ENCODE data around the gene DNAJC7. TPM values are rescaled to one million over a fixed set of nuclear protein-coding genes. Genes with fewer than 3 reads are reported as not detected.

DNAJC7 gene
- total and polyA plus RNA-seq, 9 of the 15 experiments (the other 6 are each of a cell fraction or from before 2014, with no cell fraction given): 85.8 to 262 (median 157) TPM

GRCh38 chr17:41974031-41974430, 43.2 kb downstream of the DNAJC7 start:
- Histone ChIP-seq H3K4me1 (replicated peaks in 1 of 2; ENCODE audit: control insufficient read depth in 2 of 2, insufficient read depth in 2 of 2, low read length in 2 of 2) (peaks cover 0 to 9% of the 10 kb centered on the region in 2 experiments; a peak in 1 of 5 replicates), H3K27me3 (ENCODE audit: control insufficient read depth in 2 of 2, insufficient read depth in 2 of 2, low read length in 2 of 2) (no peaks in the 10 kb centered on the region), H3K79me2 (ENCODE audit: control insufficient read depth, insufficient read depth, low read length) (no peaks in the 10 kb centered on the region; the same call in 2 of the 3 replicates), H2AFZ (ENCODE audit: low read depth, low read length) (no peak overlapping the region), H3K27ac (ENCODE audit: extremely low read depth, low read depth, low read length) (no peak overlapping the region), H3K36me3 (ENCODE audit: control insufficient read depth, insufficient read depth, low read length) (peaks cover 83% of the 10 kb centered on the region), H3K9me3 (replicated peaks; ENCODE audit: control insufficient read depth, insufficient read depth, low read depth, low read length) (no peaks in the 10 kb centered on the region), H3K4me2 (ENCODE audit: insufficient read depth, low read length) (no peak overlapping the region), H3K4me3 (no peak overlapping the region), H3K9me1 (ENCODE audit: control insufficient read depth, insufficient read depth, low read length) (no peaks in the 10 kb centered on the region), H3K9ac (ENCODE audit: insufficient read depth in 1 of 2, low read depth in 2 of 2, low read length in 2 of 2) (no peak overlapping the region), H4K20me1 (replicated peaks; ENCODE audit: control insufficient read depth, insufficient read depth, low read length) (no peaks in the 10 kb centered on the region; the same call in 1 of the 2 replicates)
- intact Hi-C loops (cut with micrococcal nuclease) (no loop called here), in situ Hi-C loops (cut with MboI) (no loop called here)
- no TSS peak for BruUV-seq (replicated peaks)
- FAIRE-seq (no peak), DNase-seq (ENCODE audit: extremely low read depth in 1 of 4, low spot score in 3 of 4) (no peak), ATAC-seq (no peak)
- ChIA-PET POLR2A (interaction anchor here (0.6 to 4.5 kb wide), 5 partner anchors 9 to 104 kb away, joined by 3 to 28 read pairs (median 4); partner anchors contain the start of gene CNP), CTCF (ENCODE audit: low intra/inter-chr PET ratio) (no interaction called here)
- TF ChIP-seq CREB5 (CRISPR knock-in tag; IDR thresholded peaks at IDR 0.05): no peak
- WGBS (ENCODE audit: insufficient coverage, low coverage, missing lambda C conversion rate): 96% methylated on average over 6 of the region's 6 CpGs

- no peak for DNase-seq (ENCODE audit: extremely low read depth in 1 of 4, low spot score in 3 of 4)
- FAIRE-seq: no peak
- Histone ChIP-seq H3K79me2 (ENCODE audit: control insufficient read depth, insufficient read depth, low read length) (no peaks in the 10 kb centered on the region; the same call in 2 of the 3 replicates), H3K27ac (ENCODE audit: extremely low read depth, low read depth, low read length) (no peak overlapping the region), H3K4me2 (ENCODE audit: insufficient read depth, low read length) (no peak overlapping the region), H3K4me1 (replicated peaks in 1 of 2; ENCODE audit: control insufficient read depth in 2 of 2, insufficient read depth in 2 of 2, low read length in 2 of 2) (peaks cover 0 to 14% of the 10 kb centered on the region in 2 experiments; a peak in 2 of 5 replicates), H3K9me3 (replicated peaks; ENCODE audit: control insufficient read depth, insufficient read depth, low read depth, low read length) (no peaks in the 10 kb centered on the region), H3K9ac (ENCODE audit: insufficient read depth in 1 of 2, low read depth in 2 of 2, low read length in 2 of 2) (peak overlapping the region in 1 of 2 experiments; percentile 80; a peak in 1 of 4 replicates), H3K9me1 (ENCODE audit: control insufficient read depth, insufficient read depth, low read length) (no peaks in the 10 kb centered on the region), H2AFZ (ENCODE audit: low read depth, low read length) (no peak overlapping the region), H3K27me3 (ENCODE audit: control insufficient read depth in 2 of 2, insufficient read depth in 2 of 2, low read length in 2 of 2) (no peaks in the 10 kb centered on the region), H3K36me3 (ENCODE audit: control insufficient read depth, insufficient read depth, low read length) (peaks cover 85% of the 10 kb centered on the region), H3K4me3 (no peak overlapping the region), H4K20me1 (replicated peaks; ENCODE audit: control insufficient read depth, insufficient read depth, low read length) (no peaks in the 10 kb centered on the region; the same call in 1 of the 2 replicates)
- intact Hi-C loops (cut with micrococcal nuclease) (no loop called here), in situ Hi-C loops (cut with MboI) (no loop called here)
- ChIA-PET CTCF (ENCODE audit: low intra/inter-chr PET ratio) (no interaction called here), POLR2A (interaction anchor here (0.8 to 4.5 kb wide), 6 partner anchors 8 to 66 kb away, joined by 3 to 28 read pairs (median 4); partner anchors contain the start of gene CNP)
- no TSS peak for BruUV-seq (replicated peaks)
- no peak; the same call in 2 of the 3 replicates for ATAC-seq
- WGBS (ENCODE audit: insufficient coverage, low coverage, missing lambda C conversion rate): 73% methylated on average over 19 of the region's 19 CpGs
- TF ChIP-seq WHSC1 (IDR thresholded peaks at IDR 0.05; ENCODE audit: low read length) (no peak), ZNF699 (CRISPR knock-in tag; IDR thresholded peaks at IDR 0.05; ENCODE audit: insufficient replicate concordance) (no peak), RBFOX2 (IDR thresholded peaks at IDR 0.05; ENCODE audit: low read depth, low read length) (peak; percentile 49), POLR2AphosphoS5 (IDR thresholded peaks at IDR 0.05; ENCODE audit: control insufficient read depth, insufficient read depth, low read depth, low read length) (0 out of 2 replicates have a peak, but pooled peaks have one; percentile 5), POLR2B (IDR thresholded peaks at IDR 0.05; ENCODE audit: low read depth, partially characterized antibody) (peak; percentile 27), POLR2G (IDR thresholded peaks at IDR 0.05; ENCODE audit: low read depth, low read length) (peak; percentile 74)
Observed at GRCh38 chr17:41973408-41973811, 43.8 kb downstream of the DNAJC7 start.
